AG10803 (cell line): ENCODE results near the gene GMPR.

Experiments
- DNase-seq: peaks from one replicate; pipeline ENCODE4 v3.0.0; 2010; ENCODE audit warnings: low read depth
- H3K4me3 ChIP-seq: 2 replicates; pipeline ENCODE4 v1.5.1; 2011; ENCODE audit warnings: mild to moderate bottlenecking, low read length, control low read depth
- CTCF ChIP-seq: conservative IDR thresholded peaks from 2 replicates; pipeline ENCODE4 v1.5.1; 2011; ENCODE audit warnings: mild to moderate bottlenecking, low read length, control low read depth, inconsistent platforms

GMPR gene

GRCh38 chr6:16324184-16324583 is 85.8 kb downstream of the GMPR start:
- DNase-seq: no peak
- no peak for TF ChIP-seq CTCF
- no peak overlapping the region for H3K4me3 ChIP-seq

GRCh38 chr6:16324606-16325225 is 86.3 kb downstream of the GMPR start:
- H3K4me3 ChIP-seq: no peak overlapping the region
- TF ChIP-seq CTCF: no peak
- no peak for DNase-seq

- no peak for TF ChIP-seq CTCF
- no peak overlapping the region for H3K4me3 ChIP-seq
- DNase-seq: no peak
Observed at GRCh38 chr6:16326531-16326930, 88.1 kb downstream of the GMPR start.

- no peak for DNase-seq
- TF ChIP-seq CTCF: no peak
- no peak overlapping the region for H3K4me3 ChIP-seq
Observed at GRCh38 chr6:16326971-16327776, 88.8 kb downstream of the GMPR start.

GRCh38 chr6:16327777-16328325 is 89.5 kb downstream of the GMPR start:
- DNase-seq: no peak
- TF ChIP-seq CTCF: no peak
- no peak overlapping the region for H3K4me3 ChIP-seq

GRCh38 chr6:16329233-16329632 is 90.8 kb downstream of the GMPR start:
- TF ChIP-seq CTCF: no peak
- no peak overlapping the region for H3K4me3 ChIP-seq
- DNase-seq: no peak
